ENCODE results near the gene TFDP1.

TFDP1 gene

GRCh38 chr13:113653264-113654174, 69.0 kb downstream of the TFDP1 start:
- DNase-seq, result no peak

GRCh38 chr13:113654175-113654560, 69.6 kb downstream of the TFDP1 start:
- no peak for DNase-seq

GRCh38 chr13:113654591-113655345, 70.2 kb downstream of the TFDP1 start:
- no peak for DNase-seq

GRCh38 chr13:113655346-113656002, 70.9 kb downstream of the TFDP1 start:
- no peak for DNase-seq

GRCh38 chr13:113656003-113656588, 71.5 kb downstream of the TFDP1 start:
- no peak for DNase-seq

- no peak for DNase-seq
Observed at GRCh38 chr13:113656831-113657671, 72.5 kb downstream of the TFDP1 start.

- DNase-seq, result no peak
Observed at GRCh38 chr13:113657851-113658741, 73.5 kb downstream of the TFDP1 start, which contains the start of gene ATP4B. TSS of gene ATP4B (minus strand) at chr13:113658198. CDS start at chr13:113658144, 54 bp downstream.

- DNase-seq, result no peak
Observed at GRCh38 chr13:113658836-113659235, 74.3 kb downstream of the TFDP1 start.

GRCh38 chr13:113659337-113659736, 74.8 kb downstream of the TFDP1 start:
- no peak for DNase-seq

GRCh38 chr13:113660066-113660465, 75.5 kb downstream of the TFDP1 start:
- no peak for DNase-seq

- DNase-seq, result no peak
Observed at GRCh38 chr13:113661509-113661908, 77.0 kb downstream of the TFDP1 start.

- DNase-seq, result no peak
Observed at GRCh38 chr13:113663934-113664333, 79.4 kb downstream of the TFDP1 start.

GRCh38 chr13:113664751-113665596, 80.4 kb downstream of the TFDP1 start:
- DNase-seq, result no peak

GRCh38 chr13:113665597-113666328, 81.2 kb downstream of the TFDP1 start:
- no peak for DNase-seq

GRCh38 chr13:113666329-113666670, 81.7 kb downstream of the TFDP1 start:
- DNase-seq, result no peak

- DNase-seq, result no peak
Observed at GRCh38 chr13:113666951-113667701, 82.6 kb downstream of the TFDP1 start, which contains the start of gene GRK1. TSS of gene GRK1 (plus strand) at chr13:113667219. CDS start at chr13:113667387, 168 bp downstream.

GRCh38 chr13:113667771-113668490, 83.4 kb downstream of the TFDP1 start:
- no peak for DNase-seq

- DNase-seq, result no peak
Observed at GRCh38 chr13:113668491-113668971, 84.0 kb downstream of the TFDP1 start.
